GM23338 (cell line): ENCODE data around the gene NXPH4.

ENCODE experiments used
- CTCF ChIP-seq, 2 experiments: fragments of 200-600 bp in 1 of 2; sonication (generic) in 1 of 2; conservative IDR thresholded peaks; 2 replicates each; pipeline versions ENCODE4 v1.5.1 to v1.6.1; 2016 to 2017; ENCODE audit warnings: antibody characterized with exemption in 2 of 2, low read depth in 2 of 2, mild to moderate bottlenecking in 2 of 2, moderate library complexity in 1 of 2
- EZH2 ChIP-seq: fragments of 200-600 bp; sonication (generic); IDR thresholded peaks from one replicate; pipeline ENCODE4 v1.8.0; 2017; ENCODE audit warnings: antibody characterized with exemption, mild to moderate bottlenecking, low read depth; ENCODE audit not compliant: unreplicated experiment
- NANOG ChIP-seq: IDR thresholded peaks from 2 replicates; pipeline ENCODE4 v1.6.1; 2016; ENCODE audit warnings: antibody characterized with exemption, borderline replicate concordance
- POLR2AphosphoS5 ChIP-seq: IDR thresholded peaks from 2 replicates; pipeline ENCODE4 v1.6.1; 2016; ENCODE audit warnings: antibody characterized with exemption, low read depth
- STAT1 ChIP-seq: IDR thresholded peaks from one replicate; pipeline ENCODE4 v1.6.1; 2016; ENCODE audit warnings: antibody characterized with exemption; ENCODE audit not compliant: unreplicated experiment

- TF ChIP-seq CTCF (conservative IDR thresholded peaks at IDR 0.05; ENCODE audit: low read depth in 2 of 2) (no peak), NANOG (no peak), STAT1 (no peak), POLR2AphosphoS5 (no peak), EZH2 (no peak)
Measured at GRCh38 chr12:57176846-57177245, 39.7 kb upstream of the NXPH4 start.
